Right ventricle myocardium inferior (tissue), 1 donor: ENCODE results near the gene LENG9. TPM values are rescaled to one million over a fixed set of nuclear protein-coding genes. Genes with fewer than 3 reads are reported as not detected.
"Not testable (repeated sequence)": the region's sequence is repeated elsewhere in the genome, so short reads cannot be mapped to it uniquely, and the experiment has no call there.

Experiments used
- ATAC-seq: fragments of 200-7000 bp; cut with Tn5 transposase; one replicate; pipeline ENCODE4 v1.9.1; 2020; ENCODE audit warnings: mild to moderate bottlenecking, moderate library complexity
- DNase-seq: peaks from one replicate; pipeline ENCODE4 v3.0.0; 2021; ENCODE audit errors: missing footprints
- intact Hi-C: fragments of 100-400 bp; cut with DNase I; formaldehyde crosslinking; loops from one replicate; pipeline ENCODE4 v1.11.0; 2022
- total RNA-seq: library from RNA; stranded (reverse); fragmentation: NEBNext Ultra II Directional; extraction: Animal tissue kit (Norgen Biotek cat#: 25700); gene quantifications from one replicate; pipeline ENCODE4 v1.2.1, GENCODE V29; 2021
- donor health status: DM: no; HTN: yes; CAD: no; lungs with severe emphysema.

LENG9 gene
- total RNA-seq, 1 donor from 2014 or later: 1.8 TPM

- DNase-seq (no peak), ATAC-seq (no peak)
- intact Hi-C loops: no loop called here
Measured at GRCh38 chr19:54482889-54483288, 19.3 kb upstream of the LENG9 start.

GRCh38 chr19:54481326-54481930 is 17.9 kb upstream of the LENG9 start:
- ATAC-seq (no peak), DNase-seq (no peak)
- intact Hi-C loops: no loop called here

- no peak for ATAC-seq
- intact Hi-C loops: no loop called here
- no peak for DNase-seq
Measured at GRCh38 chr19:54480051-54480450, 16.5 kb upstream of the LENG9 start.

- DNase-seq (no peak), ATAC-seq (no peak)
- intact Hi-C loops: loop anchor here (5.0 to 10.0 kb wide), 2 partner anchors 46 to 196 kb away; no protein-coding TSS in a partner anchor
Measured at GRCh38 chr19:54478677-54479266, 15.2 kb upstream of the LENG9 start.

- no peak for ATAC-seq
- intact Hi-C loops: loop anchor here (5.0 to 10.0 kb wide), 2 partner anchors 45 to 197 kb away; no protein-coding TSS in a partner anchor
- no peak for DNase-seq
Measured at GRCh38 chr19:54477650-54478049, 14.1 kb upstream of the LENG9 start.

- DNase-seq (no peak), ATAC-seq (no peak)
- intact Hi-C loops: loop anchor here (5.0 to 10.0 kb wide), 2 partner anchors 43 to 199 kb away; no protein-coding TSS in a partner anchor
Measured at GRCh38 chr19:54475706-54476105, 12.1 kb upstream of the LENG9 start.

- DNase-seq: no peak
- intact Hi-C loops: loop anchor here (10.0 kb wide), 1 partner anchor 201 kb away; no protein-coding TSS in a partner anchor
- no peak for ATAC-seq
Measured at GRCh38 chr19:54473892-54474372, 10.4 kb upstream of the LENG9 start.

GRCh38 chr19:54473071-54473891 is 9.7 kb upstream of the LENG9 start, which contains the start of gene CDC42EP5:
TSS of gene CDC42EP5 (minus strand) at chr19:54473296. CDS start at chr19:54465547, 7,749 bp downstream.
- intact Hi-C loops: loop anchor here (10.0 kb wide), 1 partner anchor 202 kb away; no protein-coding TSS in a partner anchor
- ATAC-seq (peak; percentile 96), DNase-seq (peak; percentile 81)

GRCh38 chr19:54470991-54471782 is 7.6 kb upstream of the LENG9 start:
- intact Hi-C loops: loop anchor here (10.0 kb wide), 1 partner anchor 204 kb away; no protein-coding TSS in a partner anchor
- ATAC-seq: peak; percentile 38
- peak; percentile 74 for DNase-seq

GRCh38 chr19:54470276-54470887 is 6.8 kb upstream of the LENG9 start:
- no peak for ATAC-seq
- intact Hi-C loops: loop anchor here (10.0 kb wide), 1 partner anchor 204 kb away; no protein-coding TSS in a partner anchor
- DNase-seq: no peak

- DNase-seq: peak; percentile 78
- ATAC-seq: no peak
- intact Hi-C loops: loop anchor here (10.0 kb wide), 1 partner anchor 605 kb away; the partner anchor contains the start of gene MYADM
Measured at GRCh38 chr19:54469496-54469934, 5.9 kb upstream of the LENG9 start.

- intact Hi-C loops: loop anchor here (10.0 kb wide), 1 partner anchor 601 kb away; the partner anchor contains the start of gene MYADM
- ATAC-seq, DNase-seq: not testable (repeated sequence)
Measured at GRCh38 chr19:54466110-54466480, 2.5 kb upstream of the LENG9 start.

- intact Hi-C loops: loop anchor here (10.0 kb wide), 1 partner anchor 601 kb away; the partner anchor contains the start of gene MYADM
- no peak for DNase-seq
- no peak for ATAC-seq
Measured at GRCh38 chr19:54465426-54466109, 2.0 kb upstream of the LENG9 start.

GRCh38 chr19:54464630-54465425 is 1.2 kb upstream of the LENG9 start:
- ATAC-seq (peak; percentile 80), DNase-seq (peak; percentile 96)
- intact Hi-C loops: loop anchor here (10.0 kb wide), 1 partner anchor 600 kb away; the partner anchor contains the start of gene MYADM

GRCh38 chr19:54464044-54464629 is 559 bp upstream of the LENG9 start:
- intact Hi-C loops: loop anchor here (10.0 kb wide), 1 partner anchor 599 kb away; the partner anchor contains the start of gene MYADM
- peak; percentile 40 for ATAC-seq
- DNase-seq: peak; percentile 90
